ENCODE measurements around the gene GPC3.

DNA sequence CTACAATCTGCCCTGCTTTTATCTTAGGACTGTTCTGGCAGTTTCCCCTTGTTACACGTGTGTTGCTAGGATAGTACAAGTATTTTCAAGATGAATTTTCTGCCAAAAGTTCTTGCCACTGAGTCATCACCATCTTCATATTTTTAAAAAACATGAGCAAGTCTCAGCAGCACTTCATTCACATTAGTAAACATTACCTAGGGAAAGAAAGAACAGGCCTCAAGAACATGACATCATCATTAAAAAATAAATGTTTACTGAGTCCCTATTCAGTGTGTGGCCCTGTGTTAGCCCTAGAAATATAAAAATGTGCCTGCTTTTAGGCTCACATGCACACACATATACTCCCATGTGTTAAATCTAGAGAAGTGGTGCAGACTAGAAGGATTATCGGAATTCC lies 18.7 kb upstream of the GPC3 start:
- no peak for TF ChIP-seq POLR2A (IDR thresholded peaks at IDR 0.05)
- TF ChIP-seq, protein P1, sequence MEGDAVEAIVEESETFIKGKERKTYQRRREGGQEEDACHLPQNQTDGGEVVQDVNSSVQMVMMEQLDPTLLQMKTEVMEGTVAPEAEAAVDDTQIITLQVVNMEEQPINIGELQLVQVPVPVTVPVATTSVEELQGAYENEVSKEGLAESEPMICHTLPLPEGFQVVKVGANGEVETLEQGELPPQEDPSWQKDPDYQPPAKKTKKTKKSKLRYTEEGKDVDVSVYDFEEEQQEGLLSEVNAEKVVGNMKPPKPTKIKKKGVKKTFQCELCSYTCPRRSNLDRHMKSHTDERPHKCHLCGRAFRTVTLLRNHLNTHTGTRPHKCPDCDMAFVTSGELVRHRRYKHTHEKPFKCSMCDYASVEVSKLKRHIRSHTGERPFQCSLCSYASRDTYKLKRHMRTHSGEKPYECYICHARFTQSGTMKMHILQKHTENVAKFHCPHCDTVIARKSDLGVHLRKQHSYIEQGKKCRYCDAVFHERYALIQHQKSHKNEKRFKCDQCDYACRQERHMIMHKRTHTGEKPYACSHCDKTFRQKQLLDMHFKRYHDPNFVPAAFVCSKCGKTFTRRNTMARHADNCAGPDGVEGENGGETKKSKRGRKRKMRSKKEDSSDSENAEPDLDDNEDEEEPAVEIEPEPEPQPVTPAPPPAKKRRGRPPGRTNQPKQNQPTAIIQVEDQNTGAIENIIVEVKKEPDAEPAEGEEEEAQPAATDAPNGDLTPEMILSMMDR (IDR thresholded peaks at IDR 0.05) = no peak

All from right lobe of liver (tissue), 4 donors.